Neuronal stem cell (in vitro differentiated cells): Measurements from ENCODE around the gene KDM5C.

Source experiments
- DNase-seq: peaks from one replicate; pipeline ENCODE4 v3.0.0-alpha.2; 2013; ENCODE audit warnings: low spot score
- H2AFZ ChIP-seq: one replicate; pipeline ENCODE4 v1.6.1; 2013; ENCODE audit warnings: mild to moderate bottlenecking, low read length, inconsistent platforms
- H2AK5ac ChIP-seq: 2 replicates; pipeline ENCODE4 v1.6.1; 2013; ENCODE audit warnings: low read depth, mild to moderate bottlenecking, inconsistent platforms, low read length, moderate library complexity, mixed read lengths
- H2BK120ac ChIP-seq: 2 replicates; pipeline ENCODE4 v1.6.1; 2013; ENCODE audit warnings: low read depth, mild to moderate bottlenecking, inconsistent platforms, low read length, moderate library complexity, mixed read lengths
- H2BK12ac ChIP-seq: one replicate; pipeline ENCODE4 v1.6.1; 2013; ENCODE audit warnings: low read length, inconsistent platforms
- H2BK15ac ChIP-seq: 2 replicates; pipeline ENCODE4 v1.6.1; 2013; ENCODE audit warnings: mild to moderate bottlenecking, low read length, inconsistent platforms, mixed read lengths
- H2BK5ac ChIP-seq: one replicate; pipeline ENCODE4 v1.6.1; 2013; ENCODE audit warnings: inconsistent platforms, mild to moderate bottlenecking, low read length, moderate library complexity
- H3K14ac ChIP-seq: one replicate; pipeline ENCODE4 v1.6.1; 2013; ENCODE audit warnings: low read length, inconsistent platforms
- H3K18ac ChIP-seq: 2 replicates; pipeline ENCODE4 v1.6.1; 2013; ENCODE audit warnings: low read length, inconsistent platforms
- H3K23ac ChIP-seq: 2 replicates; pipeline ENCODE4 v1.6.1; 2013; ENCODE audit warnings: low read depth, mild to moderate bottlenecking, mixed read lengths, low read length, inconsistent platforms; ENCODE audit not compliant: poor library complexity
- H3K27ac ChIP-seq: replicated peaks from 3 replicates; pipeline ENCODE4 v1.5.1; 2013; ENCODE audit warnings: low read length, inconsistent platforms
- H3K27me3 ChIP-seq, 3 experiments: 2 replicates each; pipeline ENCODE4 v1.6.1; 2013; ENCODE audit warnings: low read length in 3 of 3, mild to moderate bottlenecking in 2 of 3, inconsistent platforms in 1 of 3, low read depth in 1 of 3, mixed read lengths in 1 of 3, moderate library complexity in 1 of 3; ENCODE audit not compliant: control insufficient read depth in 3 of 3, insufficient read depth in 3 of 3
- H3K36me3 ChIP-seq, 2 donors: replicated peaks in 1 of 2; 2 replicates each; pipeline ENCODE4 v1.6.1; 2013; ENCODE audit warnings: low read length in 2 of 2; ENCODE audit not compliant: control insufficient read depth in 2 of 2, insufficient read depth in 2 of 2
- H3K4ac ChIP-seq: 2 replicates; pipeline ENCODE4 v1.6.1; 2013; ENCODE audit warnings: inconsistent platforms, mild to moderate bottlenecking, low read length, moderate library complexity
- H3K4me1 ChIP-seq, 2 donors: 1 replicate in 1 of 2; 2 replicates in 1 of 2; pipeline ENCODE4 v1.6.1; 2013; ENCODE audit warnings: low read length in 2 of 2, low read depth in 1 of 2; ENCODE audit not compliant: control insufficient read depth in 2 of 2, insufficient read depth in 1 of 2
- H3K4me2 ChIP-seq: one replicate; pipeline ENCODE4 v1.6.1; 2013; ENCODE audit warnings: mild to moderate bottlenecking, low read length, inconsistent platforms; ENCODE audit not compliant: insufficient read depth, poor library complexity, severe bottlenecking
- H3K4me3 ChIP-seq, 2 donors: 2 replicates each; pipeline ENCODE4 v1.5.1; 2013; ENCODE audit warnings: low read length in 2 of 2, mild to moderate bottlenecking in 2 of 2, inconsistent platforms in 1 of 2, moderate library complexity in 1 of 2
- H3K79me1 ChIP-seq: one replicate; pipeline ENCODE4 v1.6.1; 2013; ENCODE audit warnings: low read depth, mild to moderate bottlenecking, inconsistent platforms, low read length, moderate library complexity
- H3K9ac ChIP-seq: one replicate; pipeline ENCODE4 v1.6.1; 2013; ENCODE audit warnings: mild to moderate bottlenecking, low read depth, low read length, inconsistent platforms; ENCODE audit not compliant: poor library complexity
- H3K9me3 ChIP-seq, 2 donors: replicated peaks in 1 of 2; 2 replicates each; pipeline versions ENCODE3 to v1.6.1; 2013; ENCODE audit warnings: low read length in 2 of 2, mild to moderate bottlenecking in 2 of 2, inconsistent platforms in 1 of 2, low read depth in 1 of 2, mixed read lengths in 1 of 2, moderate library complexity in 1 of 2; ENCODE audit not compliant: control insufficient read depth in 2 of 2, insufficient read depth in 1 of 2
- H4K8ac ChIP-seq: one replicate; pipeline ENCODE4 v1.6.1; 2013; ENCODE audit warnings: low read depth, mild to moderate bottlenecking, inconsistent platforms, low read length, moderate library complexity
- H4K91ac ChIP-seq: one replicate; pipeline ENCODE4 v1.6.1; 2013; ENCODE audit warnings: low read length, low read depth, mild to moderate bottlenecking, inconsistent platforms; ENCODE audit not compliant: poor library complexity
- WGBS, 2 donors: extraction: QIAGEN DNeasy Blood & Tissue Kit; methylation state at CpG; one replicate each; pipeline ENCODE4 v1.1.7; 2013; ENCODE audit warnings: missing lambda C conversion rate in 2 of 2, mixed read lengths in 1 of 2; ENCODE audit not compliant: insufficient read length in 2 of 2, insufficient replicate concordance in 1 of 2; ENCODE audit errors: extremely low coverage in 2 of 2; 5-methylcytosine and 5-hydroxymethylcytosine counted together

Gene KDM5C

GRCh38 chrX:53163436-53163835 is 61.6 kb downstream of the KDM5C start:
- no peak overlapping the region for H3K4ac ChIP-seq
- H2BK120ac ChIP-seq = no peak overlapping the region
- no peak overlapping the region for H3K14ac ChIP-seq
- no peak overlapping the region for H3K23ac ChIP-seq
- H2AFZ ChIP-seq = no peak overlapping the region
- H3K9me3 ChIP-seq = no peaks in the 10 kb centered on the region
- H3K27ac ChIP-seq = no peak overlapping the region
- no peaks in the 10 kb centered on the region for H3K27me3 ChIP-seq
- H3K4me3 ChIP-seq = no peak overlapping the region
- no peak overlapping the region for H2BK12ac ChIP-seq
- no peak overlapping the region for H4K8ac ChIP-seq
- H3K4me2 ChIP-seq = no peak overlapping the region
- H2AK5ac ChIP-seq = no peak overlapping the region
- no peak overlapping the region for H3K18ac ChIP-seq
- no CpG with 5 or more reads among the region's 7 CpGs for WGBS, 2 donors
- no peaks in the 10 kb centered on the region for H3K36me3 ChIP-seq
- no peak for DNase-seq
- H2BK5ac ChIP-seq = no peak overlapping the region
- H2BK15ac ChIP-seq = no peak overlapping the region
- H3K79me1 ChIP-seq = no peaks in the 10 kb centered on the region
- H4K91ac ChIP-seq = no peak overlapping the region
- H3K9ac ChIP-seq = no peak overlapping the region
- no peaks in the 10 kb centered on the region for H3K4me1 ChIP-seq

GRCh38 chrX:53160297-53160983 is 64.6 kb downstream of the KDM5C start:
- Histone ChIP-seq H3K9ac (no peak overlapping the region), H3K27ac (no peak overlapping the region), H3K4ac (no peak overlapping the region), H2BK120ac (no peak overlapping the region), H3K9me3 (peaks cover 0 to under 1% of the 10 kb centered on the region in 2 donors), H3K4me1 (no peaks in the 10 kb centered on the region), H2BK5ac (no peak overlapping the region), H3K4me3 (no peak overlapping the region), H4K8ac (no peak overlapping the region), H3K27me3 (no peaks in the 10 kb centered on the region), H3K14ac (no peak overlapping the region), H2AK5ac (no peak overlapping the region), H2AFZ (no peak overlapping the region), H3K18ac (no peak overlapping the region), H4K91ac (no peak overlapping the region), H2BK12ac (no peak overlapping the region), H3K79me1 (no peaks in the 10 kb centered on the region), H3K4me2 (no peak overlapping the region), H3K36me3 (no peaks in the 10 kb centered on the region), H3K23ac (no peak overlapping the region), H2BK15ac (no peak overlapping the region)
- DNase-seq = no peak
- WGBS, 2 donors = no CpG with 5 or more reads among the region's 6 CpGs

GRCh38 chrX:53159184-53159583 is 65.8 kb downstream of the KDM5C start:
- no peak for DNase-seq
- H3K23ac ChIP-seq = no peak overlapping the region
- no peaks in the 10 kb centered on the region for H3K27me3 ChIP-seq
- H3K9me3 ChIP-seq = peaks cover 0 to 3% of the 10 kb centered on the region in 2 donors
- no peak overlapping the region for H3K4me3 ChIP-seq
- H2AK5ac ChIP-seq = no peak overlapping the region
- no peak overlapping the region for H3K4me2 ChIP-seq
- no peak overlapping the region for H4K8ac ChIP-seq
- H3K4ac ChIP-seq = no peak overlapping the region
- H3K27ac ChIP-seq = no peak overlapping the region
- WGBS, 2 donors = no CpG with 5 or more reads among the region's 11 CpGs
- H3K36me3 ChIP-seq = no peaks in the 10 kb centered on the region
- no peak overlapping the region for H3K9ac ChIP-seq
- no peak overlapping the region for H2AFZ ChIP-seq
- H3K4me1 ChIP-seq = no peaks in the 10 kb centered on the region
- H3K79me1 ChIP-seq = no peaks in the 10 kb centered on the region
- H2BK5ac ChIP-seq = no peak overlapping the region
- no peak overlapping the region for H2BK120ac ChIP-seq
- no peak overlapping the region for H4K91ac ChIP-seq
- H3K18ac ChIP-seq = no peak overlapping the region
- H3K14ac ChIP-seq = no peak overlapping the region
- no peak overlapping the region for H2BK12ac ChIP-seq
- no peak overlapping the region for H2BK15ac ChIP-seq

GRCh38 chrX:53156207-53156596 is 68.8 kb downstream of the KDM5C start:
- no peak overlapping the region for H3K14ac ChIP-seq
- no peak overlapping the region for H3K18ac ChIP-seq
- no peak overlapping the region for H3K27ac ChIP-seq
- H3K36me3 ChIP-seq = no peaks in the 10 kb centered on the region
- no peak overlapping the region for H2AK5ac ChIP-seq
- H3K4me3 ChIP-seq = no peak overlapping the region
- H3K4ac ChIP-seq = no peak overlapping the region
- no peak overlapping the region for H3K23ac ChIP-seq
- no peak overlapping the region for H4K8ac ChIP-seq
- H3K9ac ChIP-seq = no peak overlapping the region
- H2AFZ ChIP-seq = no peak overlapping the region
- no peak overlapping the region for H4K91ac ChIP-seq
- WGBS, 2 donors = no CpG with 5 or more reads among the region's 2 CpGs
- peaks cover 0 to 3% of the 10 kb centered on the region in 2 donors for H3K9me3 ChIP-seq
- H2BK15ac ChIP-seq = no peak overlapping the region
- H2BK120ac ChIP-seq = no peak overlapping the region
- no peak for DNase-seq
- no peak overlapping the region for H3K4me2 ChIP-seq
- H3K27me3 ChIP-seq = no peaks in the 10 kb centered on the region
- H3K79me1 ChIP-seq = no peaks in the 10 kb centered on the region
- no peak overlapping the region for H2BK5ac ChIP-seq
- no peaks in the 10 kb centered on the region for H3K4me1 ChIP-seq
- no peak overlapping the region for H2BK12ac ChIP-seq
